HCT116 (cell line): ENCODE measurements around the gene CNTNAP2. TPM values are rescaled to one million over a fixed set of nuclear protein-coding genes. Genes with fewer than 3 reads are reported as not detected.

Source experiments
- ATAC-seq: fragments of 200-7000 bp; cut with Tn5 transposase; 2 replicates; pipeline ENCODE4 v1.9.1; 2020; ENCODE audit warnings: mild to moderate bottlenecking, moderate library complexity
- BruUV-seq: library from RNA; stranded (reverse); fragments of 400-500 nt; replicated peaks from 2 replicates; lab custom pipeline; 2021; lab: Mats Ljungman, UMichigan
- CTCF ChIA-PET: fragments of 300-600 bp; sonication (Branson Sonifier 250); formaldehyde crosslinking; loops from one replicate; lab custom pipeline; 2021; ENCODE audit warnings: antibody characterized with exemption; lab: Charles Lee
- POLR2A ChIA-PET: fragments of 300-600, 350-600 bp; sonication (Branson Sonifier 250); formaldehyde crosslinking; loops from one replicate; lab custom pipeline; 2021; ENCODE audit warnings: antibody characterized with exemption; lab: Charles Lee
- RAD21 ChIA-PET, 2 experiments: fragments of 300-600 bp; sonication (Branson Sonifier 250); formaldehyde crosslinking; loops; one replicate each; lab custom pipeline; 2023; ENCODE audit warnings: low total read pairs in 2 of 2; ENCODE audit not compliant: uncharacterized antibody in 2 of 2, unreplicated experiment in 2 of 2, low non-redundant PET in 1 of 2; lab: Charles Lee
- DNase-seq: peaks from one replicate; pipeline ENCODE4 v3.0.0-alpha.2; 2010; ENCODE audit warnings: low read depth, low spot score
- H2AFZ ChIP-seq: fragments of 200-600 bp; shearing (Covaris generic), sonication (generic); 2 replicates; pipeline ENCODE4 v1.6.1; 2017; ENCODE audit warnings: low read depth, mixed run types, mixed read lengths, antibody characterized with exemption, low read length; ENCODE audit not compliant: poor library complexity, severe bottlenecking
- H3K27ac ChIP-seq: 2 replicates; pipeline ENCODE4 v1.5.1; 2012; ENCODE audit warnings: low read depth, low read length
- H3K27me3 ChIP-seq: fragments of 200-600 bp; sonication (generic); 2 replicates; pipeline ENCODE4 v1.6.1; 2016; ENCODE audit warnings: mixed run types, low read length, mixed read lengths; ENCODE audit not compliant: insufficient read depth
- H3K36me3 ChIP-seq, 2 experiments: fragments of 200-500 bp in 1 of 2; fragments of 200-600 bp in 1 of 2; sonication (Bioruptor generic) in 1 of 2; sonication (generic) in 1 of 2; 2 replicates each; pipeline versions ENCODE4 v1.5.1 to v1.6.1; 2014 to 2016; ENCODE audit warnings: low read length in 2 of 2, inconsistent platforms in 1 of 2, mixed read lengths in 1 of 2, mixed run types in 1 of 2; ENCODE audit not compliant: insufficient read depth in 2 of 2, control insufficient read depth in 1 of 2
- H3K4me1 ChIP-seq, 2 experiments: fragments of 200-600 bp in 1 of 2; sonication (generic) in 1 of 2; 2 replicates each; pipeline versions ENCODE4 v1.5.1 to v1.6.1; 2012 to 2017; ENCODE audit warnings: low read length in 2 of 2, inconsistent platforms in 1 of 2, mild to moderate bottlenecking in 1 of 2, mixed read lengths in 1 of 2, mixed run types in 1 of 2, moderate library complexity in 1 of 2; ENCODE audit not compliant: insufficient read depth in 2 of 2, control insufficient read depth in 1 of 2
- H3K4me2 ChIP-seq: fragments of 200-600 bp; sonication (generic); 2 replicates; pipeline ENCODE4 v1.6.1; 2017; ENCODE audit warnings: mixed run types, low read length, mixed read lengths
- H3K4me3 ChIP-seq, 2 experiments: fragments of 200-600 bp in 1 of 2; sonication (generic) in 1 of 2; replicated peaks in 1 of 2; 2 replicates each; pipeline ENCODE4 v1.5.1; 2011 to 2016; ENCODE audit warnings: low read length in 2 of 2, control low read depth in 1 of 2, low read depth in 1 of 2, mild to moderate bottlenecking in 1 of 2, mixed read lengths in 1 of 2, mixed run types in 1 of 2
- H3K79me2 ChIP-seq: fragments of 200-600 bp; sonication (generic); 2 replicates; pipeline ENCODE4 v1.6.1; 2017; ENCODE audit warnings: mild to moderate bottlenecking, mixed run types, low read length, moderate library complexity, mixed read lengths; ENCODE audit not compliant: insufficient read depth
- H3K9ac ChIP-seq: fragments of 200-600 bp; sonication (generic); 2 replicates; pipeline ENCODE4 v1.6.1; 2016; ENCODE audit warnings: low read length, mixed read lengths
- H3K9me2 ChIP-seq: fragments of 200-600 bp; sonication (generic), shearing (Covaris generic); 2 replicates; pipeline ENCODE4 v1.6.1; 2017; ENCODE audit warnings: mixed run types, mild to moderate bottlenecking, moderate library complexity; ENCODE audit not compliant: insufficient read depth
- H3K9me3 ChIP-seq, 2 experiments: fragments of 200-500 bp in 1 of 2; fragments of 200-600 bp in 1 of 2; sonication (Bioruptor generic) in 1 of 2; sonication (generic) in 1 of 2; 2 replicates each; pipeline ENCODE4 v1.6.1; 2014 to 2017; ENCODE audit warnings: low read length in 2 of 2, mixed read lengths in 2 of 2, inconsistent platforms in 1 of 2, low read depth in 1 of 2, mild to moderate bottlenecking in 1 of 2, mixed run types in 1 of 2, moderate library complexity in 1 of 2; ENCODE audit not compliant: control insufficient read depth in 1 of 2, insufficient read depth in 1 of 2
- H4K20me1 ChIP-seq: fragments of 200-600 bp; sonication (generic), shearing (Covaris generic); 2 replicates; pipeline ENCODE4 v1.6.1; 2017; ENCODE audit warnings: mixed run types, mild to moderate bottlenecking, moderate library complexity; ENCODE audit not compliant: insufficient read depth
- CTCF ChIP-seq, 3 experiments: fragments of 200-600 bp in 1 of 3; sonication (generic) in 1 of 3; IDR thresholded peaks in 2 of 3; conservative IDR thresholded peaks in 1 of 3; 2 replicates each; pipeline ENCODE4 v1.5.1; 2012 to 2017; ENCODE audit warnings: low read depth in 2 of 3, low read length in 2 of 3, antibody characterized with exemption in 1 of 3, borderline replicate concordance in 1 of 3, control low read depth in 1 of 3, mild to moderate bottlenecking in 1 of 3, mixed read lengths in 1 of 3, mixed run types in 1 of 3, moderate library complexity in 1 of 3; ENCODE audit not compliant: insufficient read depth in 1 of 3
- EGR1 ChIP-seq: IDR thresholded peaks from 2 replicates; pipeline ENCODE4 v1.6.1; 2012; ENCODE audit warnings: low read depth
- ELF1 ChIP-seq: IDR thresholded peaks from 2 replicates; pipeline ENCODE4 v1.6.1; 2012; ENCODE audit warnings: low read depth, borderline replicate concordance
- EZH2 ChIP-seq: fragments of 200-600 bp; sonication (generic); IDR thresholded peaks from 2 replicates; pipeline ENCODE4 v1.6.1; 2017; ENCODE audit warnings: antibody characterized with exemption, mixed run types
- JUND ChIP-seq: IDR thresholded peaks from 2 replicates; pipeline ENCODE4 v1.6.1; 2012
- POLR2A ChIP-seq: IDR thresholded peaks from 2 replicates; pipeline ENCODE4 v1.7.0; 2011; ENCODE audit warnings: borderline replicate concordance; ENCODE audit not compliant: insufficient read depth, insufficient read length; ENCODE audit errors: extremely low read depth
- RAD21 ChIP-seq: IDR thresholded peaks from 2 replicates; pipeline ENCODE4 v1.6.1; 2012; ENCODE audit warnings: low read depth, mild to moderate bottlenecking
- SIN3A ChIP-seq: IDR thresholded peaks from 2 replicates; pipeline ENCODE4 v1.6.1; 2012; ENCODE audit warnings: low read depth
- TCF7L2 ChIP-seq: IDR thresholded peaks from 2 replicates; pipeline ENCODE4 v1.7.0; 2011; ENCODE audit warnings: borderline replicate concordance, inconsistent platforms; ENCODE audit not compliant: insufficient read depth, insufficient read length; ENCODE audit errors: extremely low read depth
- ZNF274 ChIP-seq: fragments of 200-500 bp; sonication (Bioruptor generic); IDR thresholded peaks from 2 replicates; pipeline ENCODE4 v1.6.1; 2014; ENCODE audit warnings: mild to moderate bottlenecking, low read depth, low read length, inconsistent platforms
- intact Hi-C: fragments of 100-400 bp; cut with micrococcal nuclease; formaldehyde crosslinking; loops from 2 replicates; pipeline ENCODE4 v1.10.0; 2022
- total RNA-seq: library from RNA; stranded (reverse); gene quantifications from one replicate; pipeline ENCODE4 v1.2.1, GENCODE V29; 2021; ENCODE audit not compliant: unreplicated experiment
- TF ChIP-seq, protein P1 (sequence below): IDR thresholded peaks from 2 replicates; pipeline ENCODE4 v1.6.1; 2012

The CNTNAP2 gene
- total RNA-seq, 1 experiment from 2014 or later, result 0.37 TPM

DNA sequence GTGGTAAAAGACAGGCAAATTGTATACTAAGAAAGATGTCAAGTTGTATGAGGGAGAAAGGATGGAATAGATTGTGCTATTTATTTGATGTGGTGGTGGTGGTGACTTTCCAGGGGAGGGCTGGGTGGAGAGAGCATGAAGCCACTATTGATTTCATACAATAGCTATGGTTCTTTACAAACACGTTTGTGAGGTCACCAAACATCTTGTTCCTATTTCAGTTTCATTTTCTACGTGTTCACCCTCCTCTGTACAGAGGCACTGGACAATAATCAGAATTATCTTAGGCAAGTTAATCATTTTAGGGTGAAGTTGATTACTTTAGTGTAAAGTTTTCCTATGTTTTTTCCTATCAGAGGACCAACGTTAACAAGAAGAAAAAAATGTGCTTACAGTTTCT, 10.3 kb upstream of the CNTNAP2 start:
- intact Hi-C loops, result no loop called here
- CTCF ChIA-PET, result no interaction called here
- no peaks in the 10 kb centered on the region for H3K27me3 ChIP-seq
- BruUV-seq, result no TSS peak
- H3K36me3 ChIP-seq, result no peaks in the 10 kb centered on the region
- no peaks in the 10 kb centered on the region for H3K9me2 ChIP-seq
- no peak overlapping the region for H3K4me2 ChIP-seq
- H3K4me3 ChIP-seq, result no peak overlapping the region
- H2AFZ ChIP-seq, result no peak overlapping the region
- no peak for TF ChIP-seq EGR1
- TF ChIP-seq, protein P1, sequence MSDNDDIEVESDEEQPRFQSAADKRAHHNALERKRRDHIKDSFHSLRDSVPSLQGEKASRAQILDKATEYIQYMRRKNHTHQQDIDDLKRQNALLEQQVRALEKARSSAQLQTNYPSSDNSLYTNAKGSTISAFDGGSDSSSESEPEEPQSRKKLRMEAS, result no peak
- no peak for TF ChIP-seq SIN3A
- no peak for TF ChIP-seq EZH2
- no peak for TF ChIP-seq JUND
- TF ChIP-seq POLR2A, result no peak
- TF ChIP-seq CTCF (IDR thresholded peaks at IDR 0.05 in 2 of 3, conservative IDR thresholded peaks at IDR 0.05 in 1 of 3; ENCODE audit: borderline replicate concordance in 1 of 3, insufficient read depth in 1 of 3, low read depth in 2 of 3, low read length in 2 of 3), result no peak
- no peak for TF ChIP-seq RAD21
- TF ChIP-seq ELF1, result no peak
- no peak for TF ChIP-seq TCF7L2
- no peak for TF ChIP-seq ZNF274
- TF ChIP-seq, all 23 proteins: peak for 0
- DNase-seq, result no peak
- Histone ChIP-seq H3K79me2 (no peaks in the 10 kb centered on the region), H3K9ac (no peak overlapping the region), H3K4me1 (no peaks in the 10 kb centered on the region), H3K9me3 (peaks cover 3 to 23% of the 10 kb centered on the region in 2 experiments; a peak in 2 of 4 replicates), H3K27ac (no peak overlapping the region), H4K20me1 (no peaks in the 10 kb centered on the region)
- ChIA-PET RAD21 (no interaction called here), POLR2A (no interaction called here)
- no peak for ATAC-seq
